Hindlimb muscle (tissue), 1 donor: Measurements from ENCODE around the gene RHBDL3. TPM values are rescaled to one million over a fixed set of nuclear protein-coding genes. Genes with fewer than 3 reads are reported as not detected.

Experiments used
- DNase-seq: peaks from one replicate; pipeline ENCODE4 v3.0.0-alpha.2; 2013
- polyA plus RNA-seq: library from polyadenylated mRNA; unstranded; fragments of 120-200 nt; gene quantifications from one replicate; pipeline ENCODE4 v1.2.1, GENCODE V29; 2013; ENCODE audit not compliant: insufficient read length

The RHBDL3 gene
- polyA plus RNA-seq, 1 donor = 1.7 TPM

- DNase-seq = no peak
These were observed 1.0 kb downstream of the RHBDL3 start for GRCh38 chr17:32266389-32267301.

GRCh38 chr17:32267690-32268205 is 2.1 kb downstream of the RHBDL3 start:
- DNase-seq = no peak

- DNase-seq = no peak
These were observed 3.2 kb downstream of the RHBDL3 start for GRCh38 chr17:32268734-32269288.

GRCh38 chr17:32269377-32269776 is 3.7 kb downstream of the RHBDL3 start:
- no peak for DNase-seq

- no peak for DNase-seq
These were observed 6.2 kb downstream of the RHBDL3 start for GRCh38 chr17:32271844-32272243.

GRCh38 chr17:32274101-32274500 is 8.5 kb downstream of the RHBDL3 start:
- DNase-seq = no peak

- no peak for DNase-seq
These were observed 9.0 kb downstream of the RHBDL3 start for GRCh38 chr17:32274643-32275042.

- DNase-seq = no peak
These were observed 9.7 kb downstream of the RHBDL3 start for GRCh38 chr17:32275060-32276042.

GRCh38 chr17:32276171-32276601 is 10.6 kb downstream of the RHBDL3 start:
- DNase-seq = no peak

- DNase-seq = no peak
These were observed 11.7 kb downstream of the RHBDL3 start for GRCh38 chr17:32277284-32277683.

GRCh38 chr17:32278815-32279214 is 13.2 kb downstream of the RHBDL3 start:
- DNase-seq = no peak

GRCh38 chr17:32279891-32280716 is 14.5 kb downstream of the RHBDL3 start:
- DNase-seq = no peak

GRCh38 chr17:32281011-32281451 is 15.4 kb downstream of the RHBDL3 start:
- DNase-seq = no peak

GRCh38 chr17:32283745-32284201 is 18.1 kb downstream of the RHBDL3 start:
- DNase-seq = no peak

- DNase-seq = no peak
These were observed 19.7 kb downstream of the RHBDL3 start for GRCh38 chr17:32285306-32285705.

- no peak for DNase-seq
These were observed 20.3 kb downstream of the RHBDL3 start for GRCh38 chr17:32285746-32286517.

GRCh38 chr17:32286518-32286900 is 20.9 kb downstream of the RHBDL3 start:
- DNase-seq = no peak

GRCh38 chr17:32287804-32288511 is 22.3 kb downstream of the RHBDL3 start:
- DNase-seq = no peak

GRCh38 chr17:32288615-32289014 is 23.0 kb downstream of the RHBDL3 start:
- no peak for DNase-seq

GRCh38 chr17:32289471-32290070 is 23.9 kb downstream of the RHBDL3 start:
- no peak for DNase-seq
